22Rv1 (cell line): ENCODE results near the gene MAD1L1.

ENCODE experiments used
- ZFX ChIP-seq: fragments of 450-650 bp; IDR thresholded peaks from 2 replicates; pipeline ENCODE4 v1.6.1; 2017; ENCODE audit warnings: antibody characterized with exemption, borderline replicate concordance
- TF ChIP-seq, protein P1 (sequence below): fragments of 450-650 bp; IDR thresholded peaks from 2 replicates; pipeline ENCODE4 v1.5.1; 2017; ENCODE audit warnings: mild to moderate bottlenecking

DNA sequence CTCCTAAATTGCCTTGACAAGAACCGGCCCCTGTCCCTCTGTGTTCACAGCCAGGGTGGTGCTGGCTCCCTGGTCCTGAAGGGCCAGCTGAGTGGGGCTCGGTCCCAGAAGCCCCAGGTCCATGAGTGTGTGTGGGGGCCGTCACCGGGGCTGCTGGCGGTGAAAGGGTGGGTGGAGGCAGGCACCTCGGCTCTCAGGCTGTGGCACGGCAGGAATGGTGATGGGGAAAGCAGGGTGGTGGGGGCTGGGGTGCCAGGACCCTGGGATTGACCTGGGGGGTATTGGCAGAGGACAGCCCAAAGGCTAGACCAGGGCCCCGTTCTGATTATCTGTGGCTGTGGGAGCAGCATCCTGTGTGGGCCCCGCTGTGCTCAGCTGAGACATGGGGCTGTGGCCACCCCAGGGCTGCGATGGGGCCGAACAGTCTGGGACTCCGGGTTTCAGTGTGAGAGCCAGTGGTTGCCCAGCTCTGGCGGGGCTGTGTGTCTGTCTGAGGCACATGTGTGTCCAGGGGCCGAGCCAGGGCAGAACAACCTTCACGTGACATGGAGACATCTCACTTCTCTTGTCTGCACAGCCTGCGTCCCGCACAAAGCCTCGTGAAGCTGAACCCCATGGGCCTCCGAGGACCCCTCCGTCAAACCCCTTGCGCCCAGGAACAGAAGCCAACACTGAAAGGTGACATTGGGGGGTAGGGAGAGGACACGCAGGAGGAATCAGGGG lies 418.5 kb downstream of the MAD1L1 start:
- TF ChIP-seq, protein P1, sequence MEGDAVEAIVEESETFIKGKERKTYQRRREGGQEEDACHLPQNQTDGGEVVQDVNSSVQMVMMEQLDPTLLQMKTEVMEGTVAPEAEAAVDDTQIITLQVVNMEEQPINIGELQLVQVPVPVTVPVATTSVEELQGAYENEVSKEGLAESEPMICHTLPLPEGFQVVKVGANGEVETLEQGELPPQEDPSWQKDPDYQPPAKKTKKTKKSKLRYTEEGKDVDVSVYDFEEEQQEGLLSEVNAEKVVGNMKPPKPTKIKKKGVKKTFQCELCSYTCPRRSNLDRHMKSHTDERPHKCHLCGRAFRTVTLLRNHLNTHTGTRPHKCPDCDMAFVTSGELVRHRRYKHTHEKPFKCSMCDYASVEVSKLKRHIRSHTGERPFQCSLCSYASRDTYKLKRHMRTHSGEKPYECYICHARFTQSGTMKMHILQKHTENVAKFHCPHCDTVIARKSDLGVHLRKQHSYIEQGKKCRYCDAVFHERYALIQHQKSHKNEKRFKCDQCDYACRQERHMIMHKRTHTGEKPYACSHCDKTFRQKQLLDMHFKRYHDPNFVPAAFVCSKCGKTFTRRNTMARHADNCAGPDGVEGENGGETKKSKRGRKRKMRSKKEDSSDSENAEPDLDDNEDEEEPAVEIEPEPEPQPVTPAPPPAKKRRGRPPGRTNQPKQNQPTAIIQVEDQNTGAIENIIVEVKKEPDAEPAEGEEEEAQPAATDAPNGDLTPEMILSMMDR, result no peak
- no peak for TF ChIP-seq ZFX
